GM23338 (cell line): ENCODE results near the gene TULP3. TPM values are rescaled to one million over a fixed set of nuclear protein-coding genes. Genes with fewer than 3 reads are reported as not detected.

Source experiments
- ATAC-seq: fragments of 200-7000 bp; cut with Tn5 transposase; 3 replicates; pipeline ENCODE4 v1.9.1; 2020
- DNase-seq: peaks from one replicate; pipeline ENCODE4 v3.0.0-alpha.2; 2015; ENCODE audit warnings: low spot score
- H2AFZ ChIP-seq: fragments of 200-600 bp; sonication (generic); 2 replicates; pipeline ENCODE4 v1.8.0; 2016; ENCODE audit warnings: antibody characterized with exemption, mild to moderate bottlenecking, moderate library complexity
- H3F3A ChIP-seq: fragments of 200-600 bp; sonication (generic); replicated peaks from 2 replicates; pipeline ENCODE4 v1.8.0; 2017; ENCODE audit warnings: antibody characterized with exemption, mixed run types, low read depth
- H3K27ac ChIP-seq: fragments of 200-600 bp; sonication (generic); 2 replicates; pipeline ENCODE4 v1.6.1; 2016; ENCODE audit warnings: low read depth
- H3K27me3 ChIP-seq: fragments of 200-600 bp; sonication (generic); 2 replicates; pipeline ENCODE4 v1.8.0; 2016; ENCODE audit warnings: mild to moderate bottlenecking, mixed run types, moderate library complexity; ENCODE audit not compliant: insufficient read depth
- H3K36me3 ChIP-seq: fragments of 200-600 bp; sonication (generic); 2 replicates; pipeline ENCODE4 v1.8.0; 2016; ENCODE audit warnings: mild to moderate bottlenecking; ENCODE audit not compliant: insufficient read depth
- H3K4me1 ChIP-seq: fragments of 200-600 bp; sonication (generic); 2 replicates; pipeline ENCODE4 v1.8.0; 2016; ENCODE audit warnings: mild to moderate bottlenecking, moderate library complexity; ENCODE audit not compliant: insufficient read depth
- H3K4me2 ChIP-seq: fragments of 200-600 bp; sonication (generic); 2 replicates; pipeline ENCODE4 v1.7.1; 2017; ENCODE audit warnings: mixed run types
- H3K4me3 ChIP-seq: fragments of 200-600 bp; sonication (generic); 2 replicates; pipeline ENCODE4 v1.6.1; 2016; ENCODE audit warnings: mixed run types
- H3K79me2 ChIP-seq: fragments of 200-600 bp; sonication (generic); replicated peaks from 2 replicates; pipeline ENCODE4 v1.8.0; 2017; ENCODE audit warnings: mild to moderate bottlenecking; ENCODE audit not compliant: insufficient read depth
- H3K9me2 ChIP-seq: fragments of 200-600 bp; sonication (generic); 2 replicates; pipeline ENCODE4 v1.8.0; 2017; ENCODE audit not compliant: insufficient read depth
- H4K20me1 ChIP-seq: fragments of 200-600 bp; sonication (generic); replicated peaks from 2 replicates; pipeline ENCODE4 v1.8.0; 2017; ENCODE audit warnings: mild to moderate bottlenecking; ENCODE audit not compliant: insufficient read depth
- H3K27ac Mint-ChIP-seq: 2 replicates; pipeline ENCODE4 v1.8.0; 2020; ENCODE audit warnings: inconsistent platforms, mild to moderate bottlenecking, moderate library complexity, mixed read lengths
- H3K27me3 Mint-ChIP-seq: 3 replicates; pipeline ENCODE4 v1.8.0; 2022; ENCODE audit warnings: low read depth, mild to moderate bottlenecking, moderate library complexity, mixed read lengths, inconsistent platforms; ENCODE audit not compliant: insufficient read depth, poor library complexity
- H3K36me3 Mint-ChIP-seq: 3 replicates; pipeline ENCODE4 v1.8.0; 2021; ENCODE audit warnings: low read depth, mild to moderate bottlenecking, inconsistent platforms, moderate library complexity, mixed read lengths
- H3K4me1 Mint-ChIP-seq: 3 replicates; pipeline ENCODE4 v1.8.0; 2020; ENCODE audit warnings: mild to moderate bottlenecking, inconsistent platforms, mixed read lengths
- H3K4me3 Mint-ChIP-seq: 3 replicates; pipeline ENCODE4 v1.8.0; 2021; ENCODE audit warnings: moderate library complexity, mild to moderate bottlenecking, inconsistent platforms, mixed read lengths
- H3K9me3 Mint-ChIP-seq: 3 replicates; pipeline ENCODE4 v1.8.0; 2020; ENCODE audit warnings: moderate library complexity, mild to moderate bottlenecking, inconsistent platforms, mixed read lengths
- CREB1 ChIP-seq: fragments of 250-450 bp; sonication (Bioruptor Pico); IDR thresholded peaks from 2 replicates; pipeline ENCODE4 v1.5.0; 2020; ENCODE audit warnings: low read depth, mild to moderate bottlenecking, moderate library complexity
- EZH2 ChIP-seq: fragments of 200-600 bp; sonication (generic); IDR thresholded peaks from one replicate; pipeline ENCODE4 v1.8.0; 2017; ENCODE audit warnings: antibody characterized with exemption, mild to moderate bottlenecking, low read depth; ENCODE audit not compliant: unreplicated experiment
- JUNB ChIP-seq: IDR thresholded peaks from one replicate; pipeline ENCODE4 v1.6.1; 2016; ENCODE audit warnings: antibody characterized with exemption; ENCODE audit not compliant: unreplicated experiment
- NANOG ChIP-seq: IDR thresholded peaks from 2 replicates; pipeline ENCODE4 v1.6.1; 2016; ENCODE audit warnings: antibody characterized with exemption, borderline replicate concordance
- POLR2AphosphoS5 ChIP-seq: IDR thresholded peaks from 2 replicates; pipeline ENCODE4 v1.6.1; 2016; ENCODE audit warnings: antibody characterized with exemption, low read depth
- STAT1 ChIP-seq: IDR thresholded peaks from one replicate; pipeline ENCODE4 v1.6.1; 2016; ENCODE audit warnings: antibody characterized with exemption; ENCODE audit not compliant: unreplicated experiment
- ZNF114 ChIP-seq: fragments of 250-450 bp; sonication (Bioruptor Pico); IDR thresholded peaks from 2 replicates; pipeline ENCODE4 v1.5.0; 2020; ENCODE audit warnings: mild to moderate bottlenecking, moderate library complexity
- ZNF331 ChIP-seq: fragments of 250-450 bp; sonication (Bioruptor Pico); IDR thresholded peaks from 2 replicates; pipeline ENCODE4 v1.5.0; 2020; ENCODE audit warnings: low read depth, mild to moderate bottlenecking, moderate library complexity
- polyA plus RNA-seq: library from polyadenylated mRNA; unstranded; fragments of >200 nt; fragmentation: Nextera tagmentation; extraction: Ambion mirVana; gene quantifications from 2 replicates; pipeline ENCODE4 v1.2.1, GENCODE V29; 2016
- total RNA-seq: library from RNA; depleted of rRNA; stranded (reverse); fragments of >200 nt; shearing (Covaris generic); gene quantifications from 2 replicates; pipeline ENCODE4 v1.2.3, GENCODE V29; 2014
- TF ChIP-seq, protein P1 (sequence below): fragments of 250-450 bp; sonication (Bioruptor Pico); IDR thresholded peaks from 2 replicates; pipeline ENCODE4 v1.5.0; 2020; ENCODE audit warnings: mild to moderate bottlenecking, moderate library complexity
- TF ChIP-seq, protein P2 (sequence below): IDR thresholded peaks from 2 replicates; pipeline ENCODE4 v1.6.1; 2016; ENCODE audit warnings: antibody characterized with exemption
- TF ChIP-seq, protein P3 (sequence below), 2 experiments: fragments of 200-600 bp in 1 of 2; sonication (generic) in 1 of 2; conservative IDR thresholded peaks; 2 replicates each; pipeline versions ENCODE4 v1.5.1 to v1.6.1; 2016 to 2017; ENCODE audit warnings: antibody characterized with exemption in 2 of 2, low read depth in 2 of 2, mild to moderate bottlenecking in 2 of 2, moderate library complexity in 1 of 2

TULP3 gene
- total and polyA plus RNA-seq, 2 experiments from 2014 or later, result 15.1 to 18.8 TPM

DNA sequence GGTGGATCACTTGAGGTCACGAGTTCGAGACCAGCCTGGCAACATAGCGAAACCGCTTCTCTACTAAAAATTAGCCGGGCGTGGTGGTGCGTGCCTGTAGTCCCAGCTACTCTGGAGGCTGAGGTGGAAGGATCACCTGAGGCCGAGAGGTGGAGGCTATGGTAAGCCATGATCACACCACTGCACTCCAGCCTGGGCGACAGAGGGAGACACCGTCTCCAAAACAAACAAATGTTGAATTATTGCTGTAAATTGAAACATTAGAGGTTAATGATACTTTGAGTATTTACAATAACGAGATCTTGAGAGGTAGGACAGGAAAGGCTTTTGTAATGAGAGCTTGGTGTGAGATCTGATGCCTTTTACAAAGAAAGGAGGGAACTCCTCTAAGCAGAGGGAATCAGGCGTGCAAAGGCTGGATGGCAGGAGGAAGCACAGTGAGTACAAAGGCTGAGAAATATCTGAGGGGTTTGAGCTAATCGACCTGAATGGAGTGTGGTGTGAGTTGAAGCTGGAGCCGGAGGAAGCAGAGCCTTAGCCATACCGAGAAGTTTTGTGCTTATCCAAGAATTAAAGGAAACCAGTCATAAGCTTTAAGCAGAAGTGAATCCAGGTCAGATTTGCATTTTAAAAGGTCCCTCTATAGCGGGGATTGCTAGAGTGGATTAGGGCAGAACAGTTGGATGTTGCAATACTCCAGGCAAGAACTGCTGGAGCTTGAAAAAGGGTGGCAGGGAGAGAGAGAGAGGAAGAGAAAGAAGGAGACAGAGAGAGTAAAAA lies 12.5 kb upstream of the TULP3 start (continued):
- TF ChIP-seq, protein P1, sequence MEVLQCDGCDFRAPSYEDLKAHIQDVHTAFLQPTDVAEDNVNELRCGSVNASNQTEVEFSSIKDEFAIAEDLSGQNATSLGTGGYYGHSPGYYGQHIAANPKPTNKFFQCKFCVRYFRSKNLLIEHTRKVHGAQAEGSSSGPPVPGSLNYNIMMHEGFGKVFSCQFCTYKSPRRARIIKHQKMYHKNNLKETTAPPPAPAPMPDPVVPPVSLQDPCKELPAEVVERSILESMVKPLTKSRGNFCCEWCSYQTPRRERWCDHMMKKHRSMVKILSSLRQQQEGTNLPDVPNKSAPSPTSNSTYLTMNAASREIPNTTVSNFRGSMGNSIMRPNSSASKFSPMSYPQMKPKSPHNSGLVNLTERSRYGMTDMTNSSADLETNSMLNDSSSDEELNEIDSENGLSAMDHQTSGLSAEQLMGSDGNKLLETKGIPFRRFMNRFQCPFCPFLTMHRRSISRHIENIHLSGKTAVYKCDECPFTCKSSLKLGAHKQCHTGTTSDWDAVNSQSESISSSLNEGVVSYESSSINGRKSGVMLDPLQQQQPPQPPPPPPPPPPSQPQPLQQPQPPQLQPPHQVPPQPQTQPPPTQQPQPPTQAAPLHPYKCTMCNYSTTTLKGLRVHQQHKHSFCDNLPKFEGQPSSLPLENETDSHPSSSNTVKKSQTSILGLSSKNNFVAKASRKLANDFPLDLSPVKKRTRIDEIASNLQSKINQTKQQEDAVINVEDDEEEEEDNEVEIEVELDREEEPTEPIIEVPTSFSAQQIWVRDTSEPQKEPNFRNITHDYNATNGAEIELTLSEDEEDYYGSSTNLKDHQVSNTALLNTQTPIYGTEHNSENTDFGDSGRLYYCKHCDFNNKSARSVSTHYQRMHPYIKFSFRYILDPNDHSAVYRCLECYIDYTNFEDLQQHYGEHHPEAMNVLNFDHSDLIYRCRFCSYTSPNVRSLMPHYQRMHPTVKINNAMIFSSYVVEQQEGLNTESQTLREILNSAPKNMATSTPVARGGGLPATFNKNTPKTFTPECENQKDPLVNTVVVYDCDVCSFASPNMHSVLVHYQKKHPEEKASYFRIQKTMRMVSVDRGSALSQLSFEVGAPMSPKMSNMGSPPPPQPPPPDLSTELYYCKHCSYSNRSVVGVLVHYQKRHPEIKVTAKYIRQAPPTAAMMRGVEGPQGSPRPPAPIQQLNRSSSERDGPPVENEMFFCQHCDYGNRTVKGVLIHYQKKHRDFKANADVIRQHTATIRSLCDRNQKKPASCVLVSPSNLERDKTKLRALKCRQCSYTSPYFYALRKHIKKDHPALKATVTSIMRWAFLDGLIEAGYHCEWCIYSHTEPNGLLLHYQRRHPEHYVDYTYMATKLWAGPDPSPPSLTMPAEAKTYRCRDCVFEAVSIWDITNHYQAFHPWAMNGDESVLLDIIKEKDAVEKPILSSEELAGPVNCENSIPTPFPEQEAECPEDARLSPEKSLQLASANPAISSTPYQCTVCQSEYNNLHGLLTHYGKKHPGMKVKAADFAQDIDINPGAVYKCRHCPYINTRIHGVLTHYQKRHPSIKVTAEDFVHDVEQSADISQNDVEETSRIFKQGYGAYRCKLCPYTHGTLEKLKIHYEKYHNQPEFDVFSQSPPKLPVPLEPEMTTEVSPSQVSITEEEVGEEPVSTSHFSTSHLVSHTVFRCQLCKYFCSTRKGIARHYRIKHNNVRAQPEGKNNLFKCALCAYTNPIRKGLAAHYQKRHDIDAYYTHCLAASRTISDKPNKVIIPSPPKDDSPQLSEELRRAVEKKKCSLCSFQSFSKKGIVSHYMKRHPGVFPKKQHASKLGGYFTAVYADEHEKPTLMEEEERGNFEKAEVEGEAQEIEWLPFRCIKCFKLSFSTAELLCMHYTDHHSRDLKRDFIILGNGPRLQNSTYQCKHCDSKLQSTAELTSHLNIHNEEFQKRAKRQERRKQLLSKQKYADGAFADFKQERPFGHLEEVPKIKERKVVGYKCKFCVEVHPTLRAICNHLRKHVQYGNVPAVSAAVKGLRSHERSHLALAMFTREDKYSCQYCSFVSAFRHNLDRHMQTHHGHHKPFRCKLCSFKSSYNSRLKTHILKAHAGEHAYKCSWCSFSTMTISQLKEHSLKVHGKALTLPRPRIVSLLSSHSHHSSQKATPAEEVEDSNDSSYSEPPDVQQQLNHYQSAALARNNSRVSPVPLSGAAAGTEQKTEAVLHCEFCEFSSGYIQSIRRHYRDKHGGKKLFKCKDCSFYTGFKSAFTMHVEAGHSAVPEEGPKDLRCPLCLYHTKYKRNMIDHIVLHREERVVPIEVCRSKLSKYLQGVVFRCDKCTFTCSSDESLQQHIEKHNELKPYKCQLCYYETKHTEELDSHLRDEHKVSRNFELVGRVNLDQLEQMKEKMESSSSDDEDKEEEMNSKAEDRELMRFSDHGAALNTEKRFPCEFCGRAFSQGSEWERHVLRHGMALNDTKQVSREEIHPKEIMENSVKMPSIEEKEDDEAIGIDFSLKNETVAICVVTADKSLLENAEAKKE (CRISPR knock-in tag), result no peak
- TF ChIP-seq NANOG, result no peak
- no peak for TF ChIP-seq STAT1
- TF ChIP-seq, protein P2, sequence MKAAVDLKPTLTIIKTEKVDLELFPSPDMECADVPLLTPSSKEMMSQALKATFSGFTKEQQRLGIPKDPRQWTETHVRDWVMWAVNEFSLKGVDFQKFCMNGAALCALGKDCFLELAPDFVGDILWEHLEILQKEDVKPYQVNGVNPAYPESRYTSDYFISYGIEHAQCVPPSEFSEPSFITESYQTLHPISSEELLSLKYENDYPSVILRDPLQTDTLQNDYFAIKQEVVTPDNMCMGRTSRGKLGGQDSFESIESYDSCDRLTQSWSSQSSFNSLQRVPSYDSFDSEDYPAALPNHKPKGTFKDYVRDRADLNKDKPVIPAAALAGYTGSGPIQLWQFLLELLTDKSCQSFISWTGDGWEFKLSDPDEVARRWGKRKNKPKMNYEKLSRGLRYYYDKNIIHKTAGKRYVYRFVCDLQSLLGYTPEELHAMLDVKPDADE, result no peak
- no peak for TF ChIP-seq CREB1

DNA sequence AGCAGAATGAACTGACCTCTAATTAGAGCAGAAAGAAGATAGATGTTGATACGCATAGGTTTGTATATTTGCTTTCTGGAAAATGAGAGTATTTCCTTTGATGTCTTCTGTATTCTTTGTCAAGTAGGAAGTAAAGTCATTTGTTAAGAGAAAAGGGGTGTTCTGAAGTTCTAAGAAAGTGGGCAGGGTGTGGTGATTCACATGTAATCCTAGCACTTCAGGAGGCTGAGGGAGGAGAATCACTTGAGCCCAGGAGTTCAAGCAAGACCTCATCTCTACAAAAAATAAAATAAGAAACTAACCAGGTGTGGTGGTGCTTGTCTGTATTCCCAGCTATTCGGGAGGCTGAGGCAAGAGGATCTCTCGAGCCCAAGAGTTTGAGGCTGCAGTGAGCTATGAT lies 10.8 kb upstream of the TULP3 start:
- Mint-ChIP-seq H3K9me3 (no peaks in the 10 kb centered on the region), H3K27me3 (peaks cover 8% of the 10 kb centered on the region), H3K4me1 (peaks cover 30% of the 10 kb centered on the region), H3K36me3 (peaks cover 32% of the 10 kb centered on the region), H3K27ac (no peak overlapping the region), H3K4me3 (peak overlapping the region; percentile 93; the same call in 1 of the 3 replicates)
- H3K4me1 ChIP-seq, result peaks cover 29% of the 10 kb centered on the region
- DNase-seq (no peak), ATAC-seq (no peak)
- no peaks in the 10 kb centered on the region for H3K27me3 ChIP-seq
- peaks cover 43% of the 10 kb centered on the region for H3F3A ChIP-seq
- H4K20me1 ChIP-seq, result peaks cover 31% of the 10 kb centered on the region
- H2AFZ ChIP-seq, result no peak overlapping the region
- H3K36me3 ChIP-seq, result peaks cover 10% of the 10 kb centered on the region; the same call in 1 of the 2 replicates
- 0 out of 2 replicates have a peak overlapping the region, but pooled peaks have one; percentile 61 for H3K27ac ChIP-seq
- H3K79me2 ChIP-seq, result peaks cover 87% of the 10 kb centered on the region
- no peaks in the 10 kb centered on the region for H3K9me2 ChIP-seq
- no peak overlapping the region for H3K4me3 ChIP-seq
- peak overlapping the region; percentile 65; the same call in 1 of the 2 replicates for H3K4me2 ChIP-seq
- TF ChIP-seq ZNF331, result no peak
- TF ChIP-seq CREB1, result no peak
- no peak for TF ChIP-seq STAT1
- no peak for TF ChIP-seq EZH2
- TF ChIP-seq, protein P3, sequence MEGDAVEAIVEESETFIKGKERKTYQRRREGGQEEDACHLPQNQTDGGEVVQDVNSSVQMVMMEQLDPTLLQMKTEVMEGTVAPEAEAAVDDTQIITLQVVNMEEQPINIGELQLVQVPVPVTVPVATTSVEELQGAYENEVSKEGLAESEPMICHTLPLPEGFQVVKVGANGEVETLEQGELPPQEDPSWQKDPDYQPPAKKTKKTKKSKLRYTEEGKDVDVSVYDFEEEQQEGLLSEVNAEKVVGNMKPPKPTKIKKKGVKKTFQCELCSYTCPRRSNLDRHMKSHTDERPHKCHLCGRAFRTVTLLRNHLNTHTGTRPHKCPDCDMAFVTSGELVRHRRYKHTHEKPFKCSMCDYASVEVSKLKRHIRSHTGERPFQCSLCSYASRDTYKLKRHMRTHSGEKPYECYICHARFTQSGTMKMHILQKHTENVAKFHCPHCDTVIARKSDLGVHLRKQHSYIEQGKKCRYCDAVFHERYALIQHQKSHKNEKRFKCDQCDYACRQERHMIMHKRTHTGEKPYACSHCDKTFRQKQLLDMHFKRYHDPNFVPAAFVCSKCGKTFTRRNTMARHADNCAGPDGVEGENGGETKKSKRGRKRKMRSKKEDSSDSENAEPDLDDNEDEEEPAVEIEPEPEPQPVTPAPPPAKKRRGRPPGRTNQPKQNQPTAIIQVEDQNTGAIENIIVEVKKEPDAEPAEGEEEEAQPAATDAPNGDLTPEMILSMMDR (conservative IDR thresholded peaks at IDR 0.05; ENCODE audit: low read depth in 2 of 2), result no peak
- TF ChIP-seq POLR2AphosphoS5, result no peak
- TF ChIP-seq, protein P2, result no peak
- TF ChIP-seq JUNB, result no peak
- no peak for TF ChIP-seq ZNF114 (CRISPR knock-in tag)
